GM19395 (cell line): Measurements from ENCODE around the gene PDZRN3.

ENCODE experiments used
- ATAC-seq: cut with Tn5 transposase; IDR thresholded peaks from one replicate; pipeline ENCODE4 v1.9.1; 2021; ENCODE audit warnings: mild to moderate bottlenecking, moderate library complexity; ENCODE audit not compliant: unreplicated experiment

Gene PDZRN3

DNA sequence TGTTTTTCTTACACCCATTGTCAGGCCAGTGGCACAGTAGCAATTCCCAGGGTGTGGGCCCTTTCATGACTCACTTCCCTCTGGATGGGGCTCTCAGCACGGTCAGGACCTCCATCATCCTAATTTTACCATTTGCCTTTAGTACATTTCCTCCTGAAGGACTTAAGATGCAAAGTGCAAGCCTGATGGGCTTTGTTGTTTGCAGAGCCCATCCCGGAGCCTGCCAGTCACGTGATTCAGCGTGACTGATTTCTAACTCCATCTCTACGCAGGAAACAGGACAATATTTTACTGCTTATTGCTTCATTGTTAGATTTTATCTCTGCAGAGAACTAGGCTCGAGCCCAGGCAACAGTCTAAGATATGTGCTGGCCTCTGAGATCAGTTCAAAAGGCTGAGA is 223.7 kb downstream of the PDZRN3 start:
- no peak for ATAC-seq

DNA sequence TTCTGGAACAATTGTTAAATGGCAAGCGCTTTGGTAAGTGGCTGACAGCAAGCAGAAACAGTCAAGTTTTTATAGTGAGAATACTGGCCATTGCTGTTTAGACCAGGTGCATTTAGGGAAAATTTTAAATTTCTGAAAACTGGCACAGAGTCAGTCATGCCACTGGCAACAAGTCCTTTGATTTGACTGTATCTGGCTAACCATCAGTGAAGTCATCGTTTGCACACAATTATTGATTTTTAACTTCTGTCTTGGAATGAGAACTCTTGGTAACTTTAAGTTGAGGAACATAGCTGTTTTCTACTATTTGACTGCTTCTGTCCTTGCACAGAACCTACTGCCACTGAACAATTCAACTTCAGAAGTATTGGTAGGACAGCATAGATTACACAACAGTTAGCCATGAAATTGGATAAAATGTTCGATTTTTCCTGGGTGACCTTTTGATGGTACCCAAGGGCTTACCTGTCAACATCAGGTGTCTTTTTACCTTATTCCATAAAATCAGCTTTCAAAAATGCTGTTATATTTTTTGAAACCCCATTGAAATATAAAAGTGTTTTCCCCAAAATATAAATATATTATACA is 225.0 kb downstream of the PDZRN3 start:
- no peak for ATAC-seq

DNA sequence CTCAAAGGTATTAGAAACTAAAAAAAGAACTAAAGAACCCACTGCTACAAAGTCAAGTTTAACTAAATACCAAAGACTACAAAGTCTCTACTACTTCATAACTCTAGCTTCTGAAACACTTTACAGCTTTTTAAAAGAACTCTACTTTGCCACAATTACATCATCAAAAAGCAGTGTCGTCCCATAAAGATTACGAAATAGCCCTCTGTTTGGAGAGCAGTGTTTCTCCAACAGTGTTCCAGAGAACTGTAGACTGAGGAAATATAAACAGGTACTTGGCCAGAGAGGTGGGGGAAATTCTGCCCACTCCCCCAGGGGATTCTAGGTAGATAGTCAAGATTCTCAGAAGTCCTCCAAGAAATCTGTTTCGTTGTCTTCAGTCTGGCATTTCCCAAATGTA is 225.6 kb downstream of the PDZRN3 start:
- ATAC-seq = no peak

- ATAC-seq = no peak
These were observed 226.7 kb downstream of the PDZRN3 start for GRCh38 chr3:73398084-73398483.

DNA sequence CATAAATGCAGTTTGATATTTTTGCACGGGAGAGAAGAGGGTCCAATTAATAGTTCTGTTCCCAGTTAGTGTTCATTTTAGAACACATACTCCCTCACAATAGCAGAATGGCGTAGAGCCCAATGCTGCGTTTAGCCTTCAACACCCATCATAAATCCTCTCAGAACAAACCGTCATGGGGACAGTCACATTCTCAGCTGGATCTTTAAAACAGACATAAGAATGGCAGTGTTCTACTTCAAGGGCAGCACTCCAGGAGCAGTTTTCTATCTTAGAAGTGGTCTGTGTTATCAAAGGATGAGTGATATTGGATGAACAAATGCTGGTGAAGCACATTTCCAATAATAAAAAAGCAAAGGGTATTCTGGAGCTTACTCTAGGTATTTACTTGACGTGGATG is 230.5 kb downstream of the PDZRN3 start:
- ATAC-seq = no peak

GRCh38 chr3:73393005-73393404 is 231.7 kb downstream of the PDZRN3 start:
- ATAC-seq = no peak

DNA sequence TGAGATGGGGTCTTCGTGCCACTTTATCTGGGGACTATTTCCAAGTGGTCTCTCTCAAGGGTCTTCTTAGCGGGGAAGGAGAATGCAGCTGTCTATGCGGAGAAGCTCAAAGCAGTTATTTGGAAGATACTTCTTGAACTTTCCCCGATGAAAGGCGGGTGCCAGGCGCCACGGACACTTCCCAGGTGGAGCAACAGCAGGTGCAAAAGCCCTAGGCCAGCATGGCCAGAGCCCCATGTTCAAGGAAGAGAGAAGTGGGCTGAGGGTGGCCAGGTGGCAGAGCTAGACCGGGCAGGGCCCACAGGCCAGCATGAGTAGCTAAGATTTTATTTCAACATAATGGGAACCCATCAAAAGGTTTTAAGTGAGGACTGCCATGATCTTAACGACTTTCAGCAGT is 232.8 kb downstream of the PDZRN3 start:
- ATAC-seq = no peak

GRCh38 chr3:73389928-73390327 is 234.8 kb downstream of the PDZRN3 start:
- no peak for ATAC-seq

DNA sequence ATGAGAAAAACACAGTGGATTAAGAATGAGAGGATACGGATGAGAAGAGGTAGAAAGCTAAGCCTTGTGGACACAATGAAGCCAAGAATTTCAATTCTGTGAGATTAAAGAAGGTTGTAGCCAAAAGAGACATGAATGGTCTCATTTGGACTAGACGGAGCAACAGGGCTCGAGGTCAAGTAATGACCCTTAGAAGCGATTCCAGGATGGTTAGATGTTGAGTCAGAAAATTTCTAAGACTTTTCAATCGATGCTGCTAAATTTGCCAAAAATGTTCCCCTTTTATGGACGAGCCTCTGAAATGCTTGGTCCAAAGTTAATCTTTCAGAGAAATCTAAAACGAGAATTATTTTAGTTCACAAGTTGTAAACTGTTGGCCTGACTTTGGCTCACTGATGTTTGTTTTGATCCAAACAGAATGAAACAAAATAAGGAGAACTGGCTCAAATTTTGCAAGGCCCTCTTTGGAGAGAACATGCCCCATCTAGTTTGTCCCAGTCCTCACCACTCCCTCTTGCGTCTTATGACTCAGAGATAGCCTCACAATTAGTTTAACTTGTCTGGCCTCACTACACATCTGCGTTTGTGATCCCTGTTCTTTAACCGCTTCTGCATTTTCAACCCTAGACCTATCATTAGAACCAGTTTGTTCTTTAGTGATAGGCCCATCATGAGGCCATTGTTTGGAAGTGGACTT is 235.5 kb downstream of the PDZRN3 start:
- no peak for ATAC-seq

DNA sequence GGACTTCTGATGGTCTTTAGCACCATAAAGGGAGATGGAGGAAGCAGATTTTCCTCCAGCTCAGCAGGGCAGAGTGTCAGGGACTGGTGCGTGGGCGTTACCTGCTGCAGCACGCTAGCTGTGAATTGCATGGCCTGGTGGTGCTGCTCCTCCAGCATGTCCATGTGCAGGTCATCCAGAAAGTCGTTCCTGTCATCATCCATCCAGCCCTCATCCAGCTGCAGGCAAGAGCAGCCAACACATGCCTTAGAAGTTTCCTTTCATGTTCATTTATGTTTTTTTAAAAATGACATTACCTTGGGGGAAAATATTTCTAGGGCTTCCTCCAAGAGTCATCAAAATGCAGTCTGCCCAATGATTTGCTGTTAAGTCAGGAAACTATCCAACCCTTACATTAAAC is 239.2 kb downstream of the PDZRN3 start:
- ATAC-seq = no peak

DNA sequence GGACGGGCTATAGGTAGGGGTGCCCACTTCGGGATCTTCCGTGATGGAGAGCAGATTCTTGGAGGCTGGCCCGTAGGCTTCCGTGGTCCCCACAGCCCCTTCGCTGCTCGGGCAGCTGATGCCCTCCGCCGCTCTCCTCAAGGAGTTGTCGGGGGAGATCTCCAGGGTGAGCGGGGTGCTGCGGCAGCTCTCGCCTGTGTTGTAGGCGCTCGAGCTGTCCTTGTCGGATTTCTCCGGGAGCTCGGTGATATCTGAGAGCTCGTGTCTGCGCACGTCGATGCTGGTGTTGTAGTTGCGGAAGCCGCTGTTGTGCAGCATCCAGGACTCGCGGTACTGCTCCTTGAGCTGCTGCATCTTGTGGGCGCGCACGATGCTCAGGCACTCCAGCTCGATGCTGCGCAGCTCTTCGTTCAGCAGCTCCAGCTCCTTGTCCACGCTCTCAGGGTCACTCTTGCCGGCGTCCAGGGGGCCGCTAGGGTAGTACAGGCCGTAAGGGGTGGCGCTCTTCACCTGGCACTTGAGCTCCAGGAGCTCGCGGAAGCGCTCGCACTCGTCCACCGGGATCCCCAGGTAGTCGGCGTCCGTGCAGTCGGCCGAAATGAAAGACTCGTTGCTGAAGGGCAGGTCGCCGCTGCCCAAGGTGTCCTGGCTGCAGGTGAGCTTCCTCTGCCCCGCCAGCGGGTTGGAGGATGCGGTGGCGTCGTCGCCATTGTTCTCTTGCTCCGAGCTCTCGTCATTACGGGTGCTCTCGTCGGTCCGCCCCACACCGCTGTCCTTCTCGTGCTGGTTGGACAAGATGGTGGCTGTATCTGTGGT is 240.4 kb downstream of the PDZRN3 start:
- no peak for ATAC-seq

DNA sequence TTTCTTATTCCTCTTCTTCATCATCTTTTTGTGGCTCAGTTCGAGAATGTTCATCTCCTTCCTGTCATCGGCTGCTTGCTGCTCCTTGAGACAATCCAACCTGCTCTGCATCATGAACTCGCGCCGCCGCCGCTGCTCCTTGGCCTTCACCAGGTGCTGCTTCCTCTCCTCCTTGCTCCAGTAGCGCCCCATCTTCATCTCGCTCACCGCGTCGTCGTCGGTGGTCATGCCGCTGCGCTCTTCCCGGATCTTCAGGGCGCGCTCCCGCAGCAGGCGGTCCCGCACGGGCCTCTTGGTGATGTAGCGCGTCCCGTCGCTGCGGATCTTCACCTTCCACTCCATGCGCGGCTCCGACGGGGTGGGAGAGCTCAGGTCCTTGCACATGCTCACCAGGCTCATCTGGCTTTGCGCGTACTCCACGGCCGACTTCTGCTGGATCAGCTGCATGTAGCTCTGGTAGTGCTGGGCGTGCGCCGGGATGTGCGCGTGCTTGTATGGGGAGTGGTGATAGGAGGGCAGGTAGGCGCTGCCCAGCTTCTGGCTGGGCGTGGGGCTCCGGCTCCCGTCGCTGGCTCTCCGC is 241.2 kb downstream of the PDZRN3 start:
- ATAC-seq = no peak

- ATAC-seq = no peak
These were observed 243.2 kb downstream of the PDZRN3 start for GRCh38 chr3:73381551-73381950.

GRCh38 chr3:73380735-73381532 is 243.8 kb downstream of the PDZRN3 start:
- ATAC-seq = no peak

- no peak for ATAC-seq
These were observed 245.3 kb downstream of the PDZRN3 start for GRCh38 chr3:73379465-73379864.

- no peak for ATAC-seq
These were observed 246.5 kb downstream of the PDZRN3 start for GRCh38 chr3:73378207-73378606.

DNA sequence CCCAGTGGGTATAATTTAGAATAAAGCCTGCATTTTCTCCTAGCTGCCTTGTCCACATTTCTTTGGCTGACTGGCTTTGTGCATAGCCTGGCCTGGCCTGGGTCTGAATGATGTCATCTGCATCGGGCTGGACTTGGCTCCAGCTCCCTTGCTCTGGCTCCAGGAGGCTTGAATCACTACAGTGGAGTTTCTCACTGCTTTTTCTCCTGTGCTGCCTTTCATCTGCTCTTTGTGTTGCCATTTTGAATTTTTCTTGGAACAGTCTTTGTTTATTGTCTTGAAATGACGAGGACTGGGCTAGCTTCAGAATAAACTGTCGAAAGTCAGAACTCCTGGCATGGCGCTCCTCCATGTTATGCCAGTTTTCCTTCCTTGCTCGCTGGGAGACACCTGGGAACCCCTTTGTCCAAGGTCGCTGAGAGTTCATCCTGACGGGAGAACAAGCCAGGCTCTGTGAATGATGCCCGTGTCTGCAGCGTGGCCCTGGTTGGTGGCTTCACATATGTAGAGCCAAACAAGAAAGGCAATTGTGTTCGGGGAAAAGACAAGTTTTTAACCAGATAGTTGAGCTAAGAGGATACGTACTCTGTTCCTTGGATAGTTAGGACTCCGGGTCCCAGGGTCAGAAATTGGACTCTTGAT is 258.9 kb downstream of the PDZRN3 start:
- ATAC-seq = no peak

- ATAC-seq = no peak
These were observed 260.2 kb downstream of the PDZRN3 start for GRCh38 chr3:73364517-73364916.

GRCh38 chr3:73363093-73363492 is 261.6 kb downstream of the PDZRN3 start:
- ATAC-seq = no peak

- no peak for ATAC-seq
These were observed 263.1 kb downstream of the PDZRN3 start for GRCh38 chr3:73361591-73361990.
